ENCODE data around the gene FAM120B.
"Not testable (repeated sequence)": the region's sequence is repeated elsewhere in the genome, so short reads cannot be mapped to it uniquely, and the experiment has no call there.

FAM120B gene

GRCh38 chr6:170351456-170351855 is 44.9 kb downstream of the FAM120B start:
- H3K9ac ChIP-seq (ENCODE audit: low read length); H3K4me3 ChIP-seq (ENCODE audit: low read length); H3K4me1 ChIP-seq (ENCODE audit: control insufficient read depth, insufficient read depth, low read length); H3K27me3 ChIP-seq (replicated peaks; ENCODE audit: control insufficient read depth, insufficient read depth, low read length); DNase-seq (ENCODE audit: low read depth): not testable (repeated sequence)
- peaks cover 13% of the 10 kb centered on the region for H3K9me3 ChIP-seq (ENCODE audit: control insufficient read depth, low read length)
- peaks cover 54% of the 10 kb centered on the region for H3K36me3 ChIP-seq (ENCODE audit: control insufficient read depth, insufficient read depth, low read length, severe bottlenecking)

- not testable (repeated sequence) for H3K4me3 ChIP-seq (ENCODE audit: low read length); DNase-seq (ENCODE audit: low read depth); H3K4me1 ChIP-seq (ENCODE audit: control insufficient read depth, insufficient read depth, low read length); H3K9ac ChIP-seq (ENCODE audit: low read length); H3K27me3 ChIP-seq (replicated peaks; ENCODE audit: control insufficient read depth, insufficient read depth, low read length)
- peaks cover 13% of the 10 kb centered on the region for H3K9me3 ChIP-seq (ENCODE audit: control insufficient read depth, low read length)
- H3K36me3 ChIP-seq (ENCODE audit: control insufficient read depth, insufficient read depth, low read length, severe bottlenecking): peaks cover 46% of the 10 kb centered on the region
These were observed 48.6 kb downstream of the FAM120B start for GRCh38 chr6:170355190-170355589.

- DNase-seq (ENCODE audit: low read depth): no peak
- Histone ChIP-seq H3K4me1 (ENCODE audit: control insufficient read depth, insufficient read depth, low read length) (peaks cover 6% of the 10 kb centered on the region), H3K9ac (ENCODE audit: low read length) (no peak overlapping the region), H3K4me3 (ENCODE audit: low read length) (no peak overlapping the region), H3K36me3 (ENCODE audit: control insufficient read depth, insufficient read depth, low read length, severe bottlenecking) (peaks cover 45% of the 10 kb centered on the region), H3K27me3 (replicated peaks; ENCODE audit: control insufficient read depth, insufficient read depth, low read length) (no peaks in the 10 kb centered on the region), H3K9me3 (ENCODE audit: control insufficient read depth, low read length) (peaks cover 12% of the 10 kb centered on the region)
These were observed 49.1 kb downstream of the FAM120B start for GRCh38 chr6:170355661-170356060.

- no peak overlapping the region for H3K9ac ChIP-seq (ENCODE audit: low read length)
- H3K27me3 ChIP-seq (replicated peaks; ENCODE audit: control insufficient read depth, insufficient read depth, low read length): no peaks in the 10 kb centered on the region
- H3K4me3 ChIP-seq (ENCODE audit: low read length): no peak overlapping the region
- no peak for DNase-seq (ENCODE audit: low read depth)
- no peaks in the 10 kb centered on the region for H3K9me3 ChIP-seq (ENCODE audit: control insufficient read depth, low read length)
- peaks cover 43% of the 10 kb centered on the region for H3K36me3 ChIP-seq (ENCODE audit: control insufficient read depth, insufficient read depth, low read length, severe bottlenecking)
- H3K4me1 ChIP-seq (ENCODE audit: control insufficient read depth, insufficient read depth, low read length): peaks cover 8% of the 10 kb centered on the region
These were observed 51.3 kb downstream of the FAM120B start for GRCh38 chr6:170357812-170358211.

GRCh38 chr6:170358496-170358895 is 51.9 kb downstream of the FAM120B start:
- no peaks in the 10 kb centered on the region for H3K27me3 ChIP-seq (replicated peaks; ENCODE audit: control insufficient read depth, insufficient read depth, low read length)
- H3K4me3 ChIP-seq (ENCODE audit: low read length): no peak overlapping the region
- H3K9ac ChIP-seq (ENCODE audit: low read length): no peak overlapping the region
- no peak for DNase-seq (ENCODE audit: low read depth)
- peaks cover 43% of the 10 kb centered on the region for H3K36me3 ChIP-seq (ENCODE audit: control insufficient read depth, insufficient read depth, low read length, severe bottlenecking)
- peaks cover 8% of the 10 kb centered on the region for H3K4me1 ChIP-seq (ENCODE audit: control insufficient read depth, insufficient read depth, low read length)
- no peaks in the 10 kb centered on the region for H3K9me3 ChIP-seq (ENCODE audit: control insufficient read depth, low read length)

GRCh38 chr6:170360476-170360875 is 53.9 kb downstream of the FAM120B start:
- no peaks in the 10 kb centered on the region for H3K27me3 ChIP-seq (replicated peaks; ENCODE audit: control insufficient read depth, insufficient read depth, low read length)
- peaks cover 54% of the 10 kb centered on the region for H3K36me3 ChIP-seq (ENCODE audit: control insufficient read depth, insufficient read depth, low read length, severe bottlenecking)
- H3K9ac ChIP-seq (ENCODE audit: low read length): no peak overlapping the region
- no peaks in the 10 kb centered on the region for H3K9me3 ChIP-seq (ENCODE audit: control insufficient read depth, low read length)
- no peak for DNase-seq (ENCODE audit: low read depth)
- no peak overlapping the region for H3K4me3 ChIP-seq (ENCODE audit: low read length)
- H3K4me1 ChIP-seq (ENCODE audit: control insufficient read depth, insufficient read depth, low read length): peaks cover 8% of the 10 kb centered on the region

GRCh38 chr6:170361335-170361734 is 54.8 kb downstream of the FAM120B start:
- Histone ChIP-seq H3K4me3 (ENCODE audit: low read length) (no peak overlapping the region), H3K4me1 (ENCODE audit: control insufficient read depth, insufficient read depth, low read length) (peaks cover 8% of the 10 kb centered on the region), H3K9me3 (ENCODE audit: control insufficient read depth, low read length) (no peaks in the 10 kb centered on the region), H3K27me3 (replicated peaks; ENCODE audit: control insufficient read depth, insufficient read depth, low read length) (no peaks in the 10 kb centered on the region), H3K36me3 (ENCODE audit: control insufficient read depth, insufficient read depth, low read length, severe bottlenecking) (peaks cover 49% of the 10 kb centered on the region), H3K9ac (ENCODE audit: low read length) (no peak overlapping the region)
- DNase-seq (ENCODE audit: low read depth): no peak

- H3K9ac ChIP-seq (ENCODE audit: low read length): no peak overlapping the region
- no peaks in the 10 kb centered on the region for H3K27me3 ChIP-seq (replicated peaks; ENCODE audit: control insufficient read depth, insufficient read depth, low read length)
- peaks cover 48% of the 10 kb centered on the region for H3K36me3 ChIP-seq (ENCODE audit: control insufficient read depth, insufficient read depth, low read length, severe bottlenecking)
- no peak overlapping the region for H3K4me3 ChIP-seq (ENCODE audit: low read length)
- H3K4me1 ChIP-seq (ENCODE audit: control insufficient read depth, insufficient read depth, low read length): peaks cover 8% of the 10 kb centered on the region
- no peaks in the 10 kb centered on the region for H3K9me3 ChIP-seq (ENCODE audit: control insufficient read depth, low read length)
- DNase-seq (ENCODE audit: low read depth): no peak
These were observed 55.6 kb downstream of the FAM120B start for GRCh38 chr6:170362121-170362520.

- Histone ChIP-seq H3K27me3 (replicated peaks; ENCODE audit: control insufficient read depth, insufficient read depth, low read length) (no peaks in the 10 kb centered on the region), H3K4me1 (ENCODE audit: control insufficient read depth, insufficient read depth, low read length) (peaks cover 8% of the 10 kb centered on the region), H3K9me3 (ENCODE audit: control insufficient read depth, low read length) (no peaks in the 10 kb centered on the region), H3K4me3 (ENCODE audit: low read length) (no peak overlapping the region), H3K36me3 (ENCODE audit: control insufficient read depth, insufficient read depth, low read length, severe bottlenecking) (peaks cover 48% of the 10 kb centered on the region), H3K9ac (ENCODE audit: low read length) (no peak overlapping the region)
- DNase-seq (ENCODE audit: low read depth): no peak
These were observed 56.7 kb downstream of the FAM120B start for GRCh38 chr6:170363255-170363654.

- H3K4me1 ChIP-seq (ENCODE audit: control insufficient read depth, insufficient read depth, low read length): peaks cover 7% of the 10 kb centered on the region
- peaks cover 51% of the 10 kb centered on the region for H3K36me3 ChIP-seq (ENCODE audit: control insufficient read depth, insufficient read depth, low read length, severe bottlenecking)
These were observed 58.6 kb downstream of the FAM120B start for GRCh38 chr6:170365121-170365520.

GRCh38 chr6:170365593-170365992 is 59.0 kb downstream of the FAM120B start:
- peaks cover 3% of the 10 kb centered on the region for H3K4me1 ChIP-seq (ENCODE audit: control insufficient read depth, insufficient read depth, low read length)
- peaks cover 52% of the 10 kb centered on the region for H3K36me3 ChIP-seq (ENCODE audit: control insufficient read depth, insufficient read depth, low read length, severe bottlenecking)
- no peak for DNase-seq (ENCODE audit: low read depth)
- no peaks in the 10 kb centered on the region for H3K9me3 ChIP-seq (ENCODE audit: control insufficient read depth, low read length)
- no peak overlapping the region for H3K4me3 ChIP-seq (ENCODE audit: low read length)
- H3K27me3 ChIP-seq (replicated peaks; ENCODE audit: control insufficient read depth, insufficient read depth, low read length): no peaks in the 10 kb centered on the region
- H3K9ac ChIP-seq (ENCODE audit: low read length): no peak overlapping the region

More at GRCh38 chr6:170365121-170365520, 58.6 kb downstream of the FAM120B start:
- H3K9ac ChIP-seq (ENCODE audit: low read length): no peak overlapping the region
- H3K9me3 ChIP-seq (ENCODE audit: control insufficient read depth, low read length): no peaks in the 10 kb centered on the region
- H3K27me3 ChIP-seq (replicated peaks; ENCODE audit: control insufficient read depth, insufficient read depth, low read length): no peaks in the 10 kb centered on the region
- no peak for DNase-seq (ENCODE audit: low read depth)
- H3K4me3 ChIP-seq (ENCODE audit: low read length): no peak overlapping the region

- H3K4me1 ChIP-seq (ENCODE audit: control insufficient read depth, insufficient read depth, low read length): no peaks in the 10 kb centered on the region
- no peak for DNase-seq (ENCODE audit: low read depth)
- H3K36me3 ChIP-seq (ENCODE audit: control insufficient read depth, insufficient read depth, low read length, severe bottlenecking): peaks cover 53% of the 10 kb centered on the region
- H3K9ac ChIP-seq (ENCODE audit: low read length): no peak overlapping the region
- H3K9me3 ChIP-seq (ENCODE audit: control insufficient read depth, low read length): no peaks in the 10 kb centered on the region
- no peak overlapping the region for H3K4me3 ChIP-seq (ENCODE audit: low read length)
- no peaks in the 10 kb centered on the region for H3K27me3 ChIP-seq (replicated peaks; ENCODE audit: control insufficient read depth, insufficient read depth, low read length)
These were observed 59.8 kb downstream of the FAM120B start for GRCh38 chr6:170366248-170366960.

Measured in adipocyte (in vitro differentiated cells).